GM12878 (cell line): ENCODE results near the gene PRKAB1. TPM values are rescaled to one million over a fixed set of nuclear protein-coding genes. Genes with fewer than 3 reads are reported as not detected.

Experiments used
- ATAC-seq: fragments of 200-7000 bp; cut with Tn5 transposase; 3 replicates; pipeline ENCODE4 v1.9.1; 2020; ENCODE audit warnings: mild to moderate bottlenecking, moderate library complexity
- BruUV-seq: library from RNA; stranded (reverse); fragments of 400-500 nt; replicated peaks from 2 replicates; lab custom pipeline; 2021; lab: Mats Ljungman, UMichigan
- CTCF ChIA-PET: fragments of 300-600 bp; sonication (Branson Sonifier 250); formaldehyde crosslinking; extraction: SDS; loops from one replicate; lab custom pipeline; 2021; ENCODE audit warnings: inconsistent platforms; lab: Yijun Ruan, JAX
- POLR2A ChIA-PET: fragments of 350-600 bp; formaldehyde crosslinking; extraction: SDS; loops from one replicate; lab custom pipeline; 2021; ENCODE audit warnings: inconsistent platforms; lab: Charles Lee
- RAD21 ChIA-PET: fragments of 300-600 bp; sonication (Branson Sonifier 250); formaldehyde crosslinking; loops from one replicate; lab custom pipeline; 2023; ENCODE audit warnings: antibody characterized with exemption; ENCODE audit not compliant: unreplicated experiment; lab: Charles Lee
- SMC1A ChIA-PET: fragments of 300-600 bp; sonication (Branson Sonifier 250); formaldehyde crosslinking; loops from one replicate; lab custom pipeline; 2023; ENCODE audit not compliant: unreplicated experiment, uncharacterized antibody; lab: Charles Lee
- DNase-seq: peaks from one replicate; pipeline ENCODE4 v3.0.0-alpha.2; 2011; ENCODE audit warnings: low read depth, low spot score
- FAIRE-seq: peaks from 3 replicates; lab custom pipeline; 2011; peaks lifted over from hg19 to GRCh38; lab: Jason Lieb, UNC
- H2AFZ ChIP-seq: 2 replicates; pipeline ENCODE4 v1.6.0; 2011; ENCODE audit warnings: low read depth, low read length, control low read depth; ENCODE audit not compliant: control insufficient read depth
- H3K27ac ChIP-seq: 2 replicates; pipeline ENCODE4 v1.5.1; 2011; ENCODE audit warnings: control low read depth; ENCODE audit not compliant: control insufficient read depth, insufficient read depth
- H3K27me3 ChIP-seq, 2 experiments: replicated peaks in 1 of 2; 2 replicates each; pipeline versions ENCODE4 v1.6.0 to v1.6.1; 2011; ENCODE audit warnings: low read length in 1 of 2; ENCODE audit not compliant: control insufficient read depth in 2 of 2, insufficient read depth in 2 of 2
- H3K36me3 ChIP-seq, 2 experiments: 2 replicates each; pipeline ENCODE4 v1.5.1; 2011; ENCODE audit warnings: low read length in 1 of 2; ENCODE audit not compliant: control insufficient read depth in 2 of 2, insufficient read depth in 2 of 2
- H3K4me1 ChIP-seq: 2 replicates; pipeline ENCODE4 v1.6.1; 2011; ENCODE audit warnings: mild to moderate bottlenecking, low read length, moderate library complexity, mixed read lengths; ENCODE audit not compliant: control insufficient read depth, insufficient read depth
- H3K4me2 ChIP-seq: 2 replicates; pipeline ENCODE4 v1.6.0; 2011; ENCODE audit warnings: control low read depth; ENCODE audit not compliant: control insufficient read depth, insufficient read depth
- H3K4me3 ChIP-seq: fragments of 200-600 bp; sonication (generic); 2 replicates; pipeline ENCODE4 v1.5.1; 2016
- H3K79me2 ChIP-seq: 2 replicates; pipeline ENCODE4 v1.6.0; 2011; ENCODE audit warnings: low read length; ENCODE audit not compliant: control insufficient read depth, insufficient read depth
- H3K9ac ChIP-seq: 2 replicates; pipeline ENCODE4 v1.8.0; 2011; ENCODE audit warnings: low read length, control low read depth, mixed read lengths; ENCODE audit not compliant: control insufficient read depth, insufficient read depth
- H3K9me3 ChIP-seq: replicated peaks from 3 replicates; pipeline ENCODE4 v1.5.1; 2011; ENCODE audit warnings: mild to moderate bottlenecking, low read length; ENCODE audit not compliant: control insufficient read depth, insufficient read depth
- H4K20me1 ChIP-seq: 2 replicates; pipeline ENCODE4 v1.6.0; 2011; ENCODE audit not compliant: control insufficient read depth, insufficient read depth
- CHD1 ChIP-seq: IDR thresholded peaks from 2 replicates; pipeline ENCODE4 v1.6.1; 2012; ENCODE audit warnings: low read depth, low read length, improper control_type of control experiment
- CREB1 ChIP-seq: IDR thresholded peaks from 2 replicates; pipeline ENCODE4 v1.6.1; 2012; ENCODE audit warnings: low read depth, mild to moderate bottlenecking, inconsistent platforms
- STAT1 ChIP-seq: fragments of 450-650 bp; conservative IDR thresholded peaks from 2 replicates; pipeline ENCODE4 v1.6.1; 2014; ENCODE audit warnings: antibody characterized with exemption, mild to moderate bottlenecking
- WGBS: methylation state at CpG from one replicate; pipeline ENCODE4 v1.1.6; 2016; ENCODE audit warnings: low lambda C conversion rate; ENCODE audit not compliant: insufficient replicate concordance, insufficient coverage; ENCODE audit errors: missing lambda C conversion rate; 5-methylcytosine and 5-hydroxymethylcytosine counted together
- in situ Hi-C: fragments of 300-500 bp; cut with MboI; formaldehyde crosslinking; loops from 9 replicates; pipeline ENCODE4 v1.14.3; 2018; ENCODE audit warnings: mixed read lengths
- intact Hi-C: fragments of 100-400 bp; cut with micrococcal nuclease; formaldehyde crosslinking; loops from one replicate; pipeline ENCODE4 v1.14.2; 2022; ENCODE audit not compliant: unreplicated experiment
- polyA plus RNA-seq, 11 experiments: library from polyadenylated mRNA; depleted of rRNA in 4 of 11; unstranded in 6 of 11; stranded (reverse) in 5 of 11; fragments of >200 nt; fragmentation: Nextera tagmentation in 4 of 11; fragmentation: Illumina TruSeq in 1 of 11; extraction: Ambion mirVana in 4 of 11; extraction: Trizol in 1 of 11; gene quantifications; 1 replicate in 1 of 11; 2 replicates in 10 of 11; pipeline versions ENCODE4 v1.2.1 to v1.2.3, GENCODE V29; 2011 to 2016; ENCODE audit warnings: inconsistent platforms in 2 of 11, missing spikeins in 2 of 11, low read depth in 1 of 11
- total RNA-seq, 4 experiments: library from RNA; depleted of rRNA in 3 of 4; stranded (reverse); fragments of >200 nt in 3 of 4; fragmentation: Illumina TruSeq in 1 of 4; extraction: Trizol in 1 of 4; gene quantifications; 2 replicates each; pipeline versions ENCODE4 v1.2.1 to v1.2.3, GENCODE V29; 2013 to 2021
- TF ChIP-seq, protein P1 (sequence below): IDR thresholded peaks from 2 replicates; pipeline ENCODE4 v1.6.1; 2011; ENCODE audit warnings: low read depth, low read length, improper control_type of control experiment, borderline replicate concordance
- TF ChIP-seq, protein P2 (sequence below): IDR thresholded peaks from 2 replicates; pipeline ENCODE4 v1.6.1; 2012; ENCODE audit warnings: improper control_type of control experiment, low read depth, low read length; ENCODE audit not compliant: insufficient replicate concordance
- TF ChIP-seq, protein P3 (sequence below): fragments of 150-350 bp; IDR thresholded peaks from 2 replicates; pipeline ENCODE4 v1.6.1; 2014; ENCODE audit warnings: mild to moderate bottlenecking, low read depth, low read length
- TF ChIP-seq, protein P4 (sequence below): fragments of 450-650 bp; IDR thresholded peaks from 2 replicates; pipeline ENCODE4 v1.6.1; 2014; ENCODE audit warnings: mild to moderate bottlenecking

PRKAB1 gene
- total and polyA plus RNA-seq, 10 of the 15 experiments (the other 5 are each of a cell fraction or from before 2014, with no cell fraction given) = 24.6 to 85.0 (median 50.6) TPM

DNA sequence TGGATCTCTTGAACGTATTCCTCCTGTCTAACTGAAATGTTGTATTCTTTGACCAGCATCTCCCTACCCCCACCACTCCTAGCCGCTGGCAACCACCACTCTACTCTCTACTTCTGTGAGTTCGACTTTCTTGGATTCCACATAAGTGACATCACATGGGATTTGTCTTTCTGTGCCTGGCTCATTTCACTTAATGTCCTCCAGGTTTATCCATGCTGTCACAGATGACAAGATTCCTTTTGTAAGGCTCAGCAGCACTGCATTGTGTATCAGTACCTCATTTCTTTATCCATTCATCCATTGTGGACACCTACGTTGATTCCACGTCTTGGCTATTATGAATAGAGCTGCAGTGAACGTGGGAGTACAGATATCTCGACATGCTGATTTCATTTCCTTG is 10.5 kb downstream of the PRKAB1 start:
- Histone ChIP-seq H3K79me2 (no peaks in the 10 kb centered on the region), H2AFZ (no peak overlapping the region), H4K20me1 (no peaks in the 10 kb centered on the region), H3K9ac (no peak overlapping the region), H3K36me3 (peaks cover 37 to 40% of the 10 kb centered on the region in 2 experiments), H3K4me2 (no peak overlapping the region)
- ChIA-PET CTCF (interaction anchor here (1.7 to 8.6 kb wide), 2 partner anchors 8 to 102 kb away, joined by 7 to 91 read pairs; partner anchors contain the start of gene PRKAB1), SMC1A (interaction anchor here (5.7 kb wide), 1 partner anchor 8 kb away, joined by 83 read pairs; the partner anchor contains the start of gene PRKAB1), POLR2A (no interaction called here), RAD21 (interaction anchor here (1.2 kb wide), 1 partner anchor 13 kb away, joined by 3 read pairs; no protein-coding TSS in a partner anchor)
- ATAC-seq = no peak
- FAIRE-seq = peak; percentile 7
- 96% methylated on average over 7 of the region's 7 CpGs for WGBS
- in situ Hi-C loops = no loop called here
- TF ChIP-seq CREB1 (no peak), STAT1 (no peak), CHD1 (no peak)
- TF ChIP-seq, protein P1, sequence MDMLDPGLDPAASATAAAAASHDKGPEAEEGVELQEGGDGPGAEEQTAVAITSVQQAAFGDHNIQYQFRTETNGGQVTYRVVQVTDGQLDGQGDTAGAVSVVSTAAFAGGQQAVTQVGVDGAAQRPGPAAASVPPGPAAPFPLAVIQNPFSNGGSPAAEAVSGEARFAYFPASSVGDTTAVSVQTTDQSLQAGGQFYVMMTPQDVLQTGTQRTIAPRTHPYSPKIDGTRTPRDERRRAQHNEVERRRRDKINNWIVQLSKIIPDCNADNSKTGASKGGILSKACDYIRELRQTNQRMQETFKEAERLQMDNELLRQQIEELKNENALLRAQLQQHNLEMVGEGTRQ = no peak
- TF ChIP-seq, protein P2, sequence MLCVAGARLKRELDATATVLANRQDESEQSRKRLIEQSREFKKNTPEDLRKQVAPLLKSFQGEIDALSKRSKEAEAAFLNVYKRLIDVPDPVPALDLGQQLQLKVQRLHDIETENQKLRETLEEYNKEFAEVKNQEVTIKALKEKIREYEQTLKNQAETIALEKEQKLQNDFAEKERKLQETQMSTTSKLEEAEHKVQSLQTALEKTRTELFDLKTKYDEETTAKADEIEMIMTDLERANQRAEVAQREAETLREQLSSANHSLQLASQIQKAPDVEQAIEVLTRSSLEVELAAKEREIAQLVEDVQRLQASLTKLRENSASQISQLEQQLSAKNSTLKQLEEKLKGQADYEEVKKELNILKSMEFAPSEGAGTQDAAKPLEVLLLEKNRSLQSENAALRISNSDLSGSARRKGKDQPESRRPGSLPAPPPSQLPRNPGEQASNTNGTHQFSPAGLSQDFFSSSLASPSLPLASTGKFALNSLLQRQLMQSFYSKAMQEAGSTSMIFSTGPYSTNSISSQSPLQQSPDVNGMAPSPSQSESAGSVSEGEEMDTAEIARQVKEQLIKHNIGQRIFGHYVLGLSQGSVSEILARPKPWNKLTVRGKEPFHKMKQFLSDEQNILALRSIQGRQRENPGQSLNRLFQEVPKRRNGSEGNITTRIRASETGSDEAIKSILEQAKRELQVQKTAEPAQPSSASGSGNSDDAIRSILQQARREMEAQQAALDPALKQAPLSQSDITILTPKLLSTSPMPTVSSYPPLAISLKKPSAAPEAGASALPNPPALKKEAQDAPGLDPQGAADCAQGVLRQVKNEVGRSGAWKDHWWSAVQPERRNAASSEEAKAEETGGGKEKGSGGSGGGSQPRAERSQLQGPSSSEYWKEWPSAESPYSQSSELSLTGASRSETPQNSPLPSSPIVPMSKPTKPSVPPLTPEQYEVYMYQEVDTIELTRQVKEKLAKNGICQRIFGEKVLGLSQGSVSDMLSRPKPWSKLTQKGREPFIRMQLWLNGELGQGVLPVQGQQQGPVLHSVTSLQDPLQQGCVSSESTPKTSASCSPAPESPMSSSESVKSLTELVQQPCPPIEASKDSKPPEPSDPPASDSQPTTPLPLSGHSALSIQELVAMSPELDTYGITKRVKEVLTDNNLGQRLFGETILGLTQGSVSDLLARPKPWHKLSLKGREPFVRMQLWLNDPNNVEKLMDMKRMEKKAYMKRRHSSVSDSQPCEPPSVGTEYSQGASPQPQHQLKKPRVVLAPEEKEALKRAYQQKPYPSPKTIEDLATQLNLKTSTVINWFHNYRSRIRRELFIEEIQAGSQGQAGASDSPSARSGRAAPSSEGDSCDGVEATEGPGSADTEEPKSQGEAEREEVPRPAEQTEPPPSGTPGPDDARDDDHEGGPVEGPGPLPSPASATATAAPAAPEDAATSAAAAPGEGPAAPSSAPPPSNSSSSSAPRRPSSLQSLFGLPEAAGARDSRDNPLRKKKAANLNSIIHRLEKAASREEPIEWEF = no peak
- TF ChIP-seq, protein P3, sequence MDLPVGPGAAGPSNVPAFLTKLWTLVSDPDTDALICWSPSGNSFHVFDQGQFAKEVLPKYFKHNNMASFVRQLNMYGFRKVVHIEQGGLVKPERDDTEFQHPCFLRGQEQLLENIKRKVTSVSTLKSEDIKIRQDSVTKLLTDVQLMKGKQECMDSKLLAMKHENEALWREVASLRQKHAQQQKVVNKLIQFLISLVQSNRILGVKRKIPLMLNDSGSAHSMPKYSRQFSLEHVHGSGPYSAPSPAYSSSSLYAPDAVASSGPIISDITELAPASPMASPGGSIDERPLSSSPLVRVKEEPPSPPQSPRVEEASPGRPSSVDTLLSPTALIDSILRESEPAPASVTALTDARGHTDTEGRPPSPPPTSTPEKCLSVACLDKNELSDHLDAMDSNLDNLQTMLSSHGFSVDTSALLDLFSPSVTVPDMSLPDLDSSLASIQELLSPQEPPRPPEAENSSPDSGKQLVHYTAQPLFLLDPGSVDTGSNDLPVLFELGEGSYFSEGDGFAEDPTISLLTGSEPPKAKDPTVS = no peak
- TF ChIP-seq, protein P4, sequence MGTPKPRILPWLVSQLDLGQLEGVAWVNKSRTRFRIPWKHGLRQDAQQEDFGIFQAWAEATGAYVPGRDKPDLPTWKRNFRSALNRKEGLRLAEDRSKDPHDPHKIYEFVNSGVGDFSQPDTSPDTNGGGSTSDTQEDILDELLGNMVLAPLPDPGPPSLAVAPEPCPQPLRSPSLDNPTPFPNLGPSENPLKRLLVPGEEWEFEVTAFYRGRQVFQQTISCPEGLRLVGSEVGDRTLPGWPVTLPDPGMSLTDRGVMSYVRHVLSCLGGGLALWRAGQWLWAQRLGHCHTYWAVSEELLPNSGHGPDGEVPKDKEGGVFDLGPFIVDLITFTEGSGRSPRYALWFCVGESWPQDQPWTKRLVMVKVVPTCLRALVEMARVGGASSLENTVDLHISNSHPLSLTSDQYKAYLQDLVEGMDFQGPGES = no peak
- TF ChIP-seq, all 136 proteins: peak for 0
- intact Hi-C loops = no loop called here
- no peak for DNase-seq
- Histone ChIP-seq H3K27me3 (no peaks in the 10 kb centered on the region), H3K9me3 (no peaks in the 10 kb centered on the region), H3K27ac (no peak overlapping the region), H3K4me1 (peaks cover 20% of the 10 kb centered on the region), H3K4me3 (no peak overlapping the region)
- no TSS peak for BruUV-seq
